CD14-positive monocyte (primary cell): ENCODE results near the gene KMT2D. TPM values are rescaled to one million over a fixed set of nuclear protein-coding genes. Genes with fewer than 3 reads are reported as not detected.
A peak's percentile ranks its signal among the peaks of the same experiment; 100 is the strongest.

Experiments used
- DNase-seq, 3 donors: peaks; one replicate each; pipeline ENCODE4 v3.0.0-alpha.2; 2011 to 2022
- H2AFZ ChIP-seq: 2 replicates; pipeline ENCODE4 v1.6.0; 2012; ENCODE audit warnings: mild to moderate bottlenecking, low read depth, low read length, inconsistent platforms; ENCODE audit not compliant: insufficient read depth, poor library complexity, severe bottlenecking
- H3K27ac ChIP-seq, 2 donors: 1 replicate in 1 of 2; 2 replicates in 1 of 2; pipeline ENCODE4 v1.5.1; 2012 to 2013; ENCODE audit warnings: low read length in 2 of 2, control low read depth in 1 of 2, inconsistent platforms in 1 of 2, low read depth in 1 of 2, mild to moderate bottlenecking in 1 of 2
- H3K27me3 ChIP-seq, 2 donors: one replicate each; pipeline versions ENCODE4 v1.6.0 to v1.6.1; 2011 to 2013; ENCODE audit warnings: low read length in 2 of 2; ENCODE audit not compliant: control insufficient read depth in 2 of 2, insufficient read depth in 2 of 2
- H3K36me3 ChIP-seq, 2 donors: replicated peaks in 1 of 2; 1 replicate in 1 of 2; 2 replicates in 1 of 2; pipeline versions ENCODE4 v1.5.1 to v1.6.1; 2012 to 2013; ENCODE audit warnings: low read length in 2 of 2, control low read depth in 1 of 2, inconsistent platforms in 1 of 2, mild to moderate bottlenecking in 1 of 2; ENCODE audit not compliant: insufficient read depth in 2 of 2, control insufficient read depth in 1 of 2
- H3K4me1 ChIP-seq, 2 donors: 1 replicate in 1 of 2; 2 replicates in 1 of 2; pipeline versions ENCODE4 v1.5.1 to v1.6.1; 2012 to 2013; ENCODE audit warnings: low read length in 2 of 2, control low read depth in 1 of 2, inconsistent platforms in 1 of 2, mild to moderate bottlenecking in 1 of 2, moderate library complexity in 1 of 2; ENCODE audit not compliant: insufficient read depth in 2 of 2, control insufficient read depth in 1 of 2
- H3K4me2 ChIP-seq: replicated peaks from 2 replicates; pipeline ENCODE3; 2012; ENCODE audit warnings: low read length, moderate library complexity, mild to moderate bottlenecking; ENCODE audit not compliant: poor library complexity, severe bottlenecking; ENCODE audit errors: extremely low read depth
- H3K4me3 ChIP-seq, 3 experiments: fragments of 200-600 bp in 1 of 3; sonication (generic) in 1 of 3; replicated peaks in 1 of 3; 1 replicate in 2 of 3; 2 replicates in 1 of 3; pipeline ENCODE4 v1.5.1; 2011 to 2013; ENCODE audit warnings: low read length in 3 of 3, mild to moderate bottlenecking in 3 of 3, control low read depth in 2 of 3, low read depth in 2 of 3, inconsistent platforms in 1 of 3, moderate library complexity in 1 of 3
- H3K79me2 ChIP-seq: 2 replicates; pipeline ENCODE4 v1.6.0; 2012; ENCODE audit warnings: mild to moderate bottlenecking, control low read depth, inconsistent platforms, low read length, moderate library complexity; ENCODE audit not compliant: insufficient read depth
- H3K9ac ChIP-seq: 2 replicates; pipeline ENCODE4 v1.6.0; 2017; ENCODE audit warnings: low read length, mild to moderate bottlenecking; ENCODE audit not compliant: insufficient read depth, poor library complexity, severe bottlenecking
- H3K9me3 ChIP-seq, 2 donors: replicated peaks in 1 of 2; 1 replicate in 1 of 2; 2 replicates in 1 of 2; pipeline versions ENCODE4 v1.5.1 to v1.6.1; 2012 to 2013; ENCODE audit warnings: low read length in 2 of 2, control low read depth in 1 of 2; ENCODE audit not compliant: control insufficient read depth in 1 of 2, insufficient read depth in 1 of 2
- H4K20me1 ChIP-seq: 2 replicates; pipeline ENCODE4 v1.6.0; 2012; ENCODE audit warnings: mild to moderate bottlenecking, low read length, control low read depth, moderate library complexity; ENCODE audit not compliant: insufficient read depth
- H3K27ac Mint-ChIP-seq, 7 donors: one replicate each; pipeline ENCODE4 v1.8.0; 2020; ENCODE audit warnings: mild to moderate bottlenecking in 7 of 7, mixed read lengths in 7 of 7, moderate library complexity in 6 of 7, inconsistent platforms in 2 of 7
- H3K27me3 Mint-ChIP-seq, 3 donors: one replicate each; pipeline ENCODE4 v1.8.0; 2021 to 2022; ENCODE audit warnings: low read depth in 3 of 3, mild to moderate bottlenecking in 3 of 3, mixed read lengths in 3 of 3, moderate library complexity in 3 of 3, inconsistent platforms in 1 of 3
- H3K36me3 Mint-ChIP-seq, 2 donors: one replicate each; pipeline ENCODE4 v1.8.0; 2020; ENCODE audit warnings: mixed read lengths in 2 of 2, inconsistent platforms in 1 of 2, mild to moderate bottlenecking in 1 of 2
- H3K4me1 Mint-ChIP-seq: one replicate; pipeline ENCODE4 v1.8.0; 2020; ENCODE audit warnings: mild to moderate bottlenecking, mixed read lengths
- H3K4me3 Mint-ChIP-seq, 2 donors: one replicate each; pipeline ENCODE4 v1.8.0; 2020; ENCODE audit warnings: mild to moderate bottlenecking in 2 of 2, mixed read lengths in 2 of 2, moderate library complexity in 1 of 2
- H3K9me3 Mint-ChIP-seq, 7 donors: one replicate each; pipeline ENCODE4 v1.8.0; 2020 to 2022; ENCODE audit warnings: mixed read lengths in 7 of 7, mild to moderate bottlenecking in 6 of 7, moderate library complexity in 6 of 7, inconsistent platforms in 2 of 7
- CTCF ChIP-seq: fragments of 200-600 bp; IDR thresholded peaks from one replicate; pipeline ENCODE4 v1.8.0; 2022; ENCODE audit warnings: antibody characterized with exemption, mild to moderate bottlenecking
- WGBS: methylation state at CpG from one replicate; pipeline ENCODE4 v1.1.5; 2013; ENCODE audit warnings: missing lambda C conversion rate; ENCODE audit not compliant: insufficient coverage; 5-methylcytosine and 5-hydroxymethylcytosine counted together
- intact Hi-C, 2 donors: fragments of 100-400 bp; cut with micrococcal nuclease; formaldehyde crosslinking; loops; one replicate each; pipeline versions ENCODE4 v1.15.0 to v1.15.1; 2023
- polyA plus RNA-seq, 3 donors: library from polyadenylated mRNA; depleted of rRNA in 1 of 3; unstranded in 2 of 3; stranded (reverse) in 1 of 3; fragments of 300-500 nt in 2 of 3; fragments of >200 nt in 1 of 3; fragmentation: Illumina TruSeq in 2 of 3; gene quantifications; 1 replicate in 2 of 3; 2 replicates in 1 of 3; pipeline ENCODE4 v1.2.3, GENCODE V29; 2012 to 2021

Gene KMT2D
- polyA plus RNA-seq, 3 donors = 1.2 to 66.9 (median 2.7) TPM

GRCh38 chr12:49034286-49034622 lies 26.3 kb downstream of the KMT2D start:
- Histone ChIP-seq H3K4me2 (no peak overlapping the region), H3K27ac (no peak overlapping the region), H3K36me3 (peaks cover 88 to 99% of the 10 kb centered on the region in 2 donors), H3K9ac (no peak overlapping the region), H3K4me1 (no peaks in the 10 kb centered on the region), H3K9me3 (no peaks in the 10 kb centered on the region), H3K27me3 (no peaks in the 10 kb centered on the region), H2AFZ (no peak overlapping the region), H4K20me1 (peaks cover 99% of the 10 kb centered on the region), H3K79me2 (peaks cover 11% of the 10 kb centered on the region), H3K4me3 (no peak overlapping the region)
- 100% methylated on average over 3 of the region's 4 CpGs for WGBS
- H3K36me3 Mint-ChIP-seq = peaks cover 77 to 100% of the 10 kb centered on the region in 2 donors
- intact Hi-C loops = no loop called here
- H3K9me3 Mint-ChIP-seq = no peaks in the 10 kb centered on the region
- H3K27ac Mint-ChIP-seq = peak overlapping the region in 1 of 7 donors; percentile 58
- peaks cover 0 to 1% (median 0%) of the 10 kb centered on the region in 3 donors for H3K27me3 Mint-ChIP-seq
- no peak overlapping the region for H3K4me3 Mint-ChIP-seq
- peaks cover 4% of the 10 kb centered on the region for H3K4me1 Mint-ChIP-seq
- no peak for DNase-seq
- no peak for TF ChIP-seq CTCF

- intact Hi-C loops = no loop called here
- Histone ChIP-seq H3K9ac (no peak overlapping the region), H3K4me2 (no peak overlapping the region), H4K20me1 (peaks cover 99% of the 10 kb centered on the region), H3K4me3 (no peak overlapping the region), H3K27me3 (no peaks in the 10 kb centered on the region), H3K79me2 (peaks cover 11% of the 10 kb centered on the region), H3K36me3 (peaks cover 88 to 99% of the 10 kb centered on the region in 2 donors), H2AFZ (no peak overlapping the region), H3K4me1 (no peaks in the 10 kb centered on the region), H3K27ac (no peak overlapping the region), H3K9me3 (no peaks in the 10 kb centered on the region)
- H3K27me3 Mint-ChIP-seq = peaks cover 0 to 1% (median 0%) of the 10 kb centered on the region in 3 donors
- no peak for TF ChIP-seq CTCF
- no peaks in the 10 kb centered on the region for H3K9me3 Mint-ChIP-seq
- peaks cover 78 to 100% of the 10 kb centered on the region in 2 donors for H3K36me3 Mint-ChIP-seq
- H3K4me1 Mint-ChIP-seq = peaks cover 5% of the 10 kb centered on the region
- DNase-seq = no peak
- no peak overlapping the region for H3K4me3 Mint-ChIP-seq
- 98% methylated on average over 11 of the region's 12 CpGs for WGBS
- peak overlapping the region in 1 of 7 donors; percentile 58 for H3K27ac Mint-ChIP-seq
Measured at GRCh38 chr12:49033611-49034285, 26.8 kb downstream of the KMT2D start.
